K562 (cell line): ENCODE data around the gene IL36RN. TPM values are rescaled to one million over a fixed set of nuclear protein-coding genes. Genes with fewer than 3 reads are reported as not detected.

Experiments
- CHD2 ChIP-seq: IDR thresholded peaks from 2 replicates; pipeline ENCODE4 v1.6.1; 2011; ENCODE audit warnings: low read depth, low read length
- HDAC8 ChIP-seq: fragments of 450-650 bp; IDR thresholded peaks from 2 replicates; pipeline ENCODE4 v1.6.1; 2016; ENCODE audit warnings: mild to moderate bottlenecking, missing genetic modification characterization, moderate library complexity, missing compliant biosample characterization
- ZBTB8A ChIP-seq: fragments of 450-650 bp; IDR thresholded peaks from 2 replicates; pipeline ENCODE4 v1.6.1; 2018; ENCODE audit warnings: mild to moderate bottlenecking, moderate library complexity; ENCODE audit not compliant: partially characterized antibody
- polyA plus RNA-seq, 8 experiments: library from polyadenylated mRNA; depleted of rRNA in 4 of 8; stranded (reverse) in 5 of 8; unstranded in 3 of 8; fragments of >200 nt; fragmentation: Nextera tagmentation in 2 of 8; fragmentation: Illumina TruSeq in 1 of 8; extraction: Ambion mirVana in 2 of 8; extraction: Trizol in 1 of 8; gene quantifications; 2 replicates each; pipeline versions ENCODE4 v1.2.1 to v1.2.3, GENCODE V29; 2011 to 2014; ENCODE audit warnings: inconsistent platforms in 1 of 8, missing spikeins in 1 of 8
- total RNA-seq, 7 experiments: library from RNA; depleted of rRNA in 6 of 7; stranded (reverse); fragments of >200 nt in 6 of 7; fragmentation: Illumina TruSeq in 2 of 7; extraction: Trizol in 2 of 7; gene quantifications; 2 replicates each; pipeline versions ENCODE4 v1.2.1 to v1.2.3, GENCODE V29; 2011 to 2021; ENCODE audit warnings: low replicate concordance in 1 of 7
- TF ChIP-seq, protein P1 (sequence below), 2 experiments: fragments of 450-650 bp; formaldehyde crosslinking in 1 of 2; IDR thresholded peaks; 2 replicates each; pipeline versions ENCODE4 v1.4.0 to v1.6.1; 2014 to 2020; ENCODE audit warnings: mild to moderate bottlenecking in 2 of 2, borderline replicate concordance in 1 of 2, low read depth in 1 of 2
- TF ChIP-seq, protein P2 (sequence below), 2 experiments: fragments of 150-350 bp in 1 of 2; IDR thresholded peaks; 2 replicates each; pipeline ENCODE4 v1.6.1; 2012 to 2016; ENCODE audit warnings: low read depth in 2 of 2, low read length in 2 of 2, mild to moderate bottlenecking in 1 of 2, moderate library complexity in 1 of 2
- TF ChIP-seq, protein P3 (sequence below): sonication (generic); formaldehyde crosslinking; IDR thresholded peaks from 2 replicates; pipeline ENCODE4 v1.8.0; 2022; ENCODE audit warnings: missing genetic modification reagents, mild to moderate bottlenecking, borderline replicate concordance
- TF ChIP-seq, protein P4 (sequence below): fragments of 200-800 bp; sonication (Bioruptor generic); IDR thresholded peaks from 2 replicates; pipeline ENCODE4 v1.6.1; 2017; ENCODE audit warnings: missing genetic modification characterization, missing compliant biosample characterization
- TF ChIP-seq, protein P5 (sequence below): fragments of 250-450 bp; sonication (Bioruptor Pico); IDR thresholded peaks from 2 replicates; pipeline ENCODE4 v1.4.0; 2020; ENCODE audit warnings: mild to moderate bottlenecking, moderate library complexity, borderline replicate concordance

Gene IL36RN
- total and polyA plus RNA-seq, 9 of the 15 experiments (the other 6 are each of a cell fraction or from before 2014, with no cell fraction given): not detected

DNA sequence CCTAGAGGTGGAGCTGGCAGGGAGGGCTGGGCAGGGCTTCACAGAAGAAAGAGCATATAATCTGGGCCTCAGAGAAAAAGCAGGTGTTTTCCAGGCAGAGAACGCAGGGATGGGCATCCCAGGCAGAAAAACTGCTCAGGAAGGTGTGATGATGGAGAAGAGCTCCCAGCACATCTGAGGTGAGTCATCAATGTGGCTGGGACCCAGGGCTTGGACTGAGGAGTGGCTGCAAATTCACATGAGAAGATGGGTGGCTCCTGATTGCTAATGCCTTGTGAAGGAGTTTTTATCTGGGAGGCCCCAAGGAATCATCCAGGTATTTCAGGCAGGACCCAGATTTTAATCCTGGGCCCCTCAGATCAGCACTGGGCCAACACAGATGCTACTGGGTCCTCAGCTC, 18.9 kb downstream of the IL36RN start (continued):
- TF ChIP-seq, protein P1, sequence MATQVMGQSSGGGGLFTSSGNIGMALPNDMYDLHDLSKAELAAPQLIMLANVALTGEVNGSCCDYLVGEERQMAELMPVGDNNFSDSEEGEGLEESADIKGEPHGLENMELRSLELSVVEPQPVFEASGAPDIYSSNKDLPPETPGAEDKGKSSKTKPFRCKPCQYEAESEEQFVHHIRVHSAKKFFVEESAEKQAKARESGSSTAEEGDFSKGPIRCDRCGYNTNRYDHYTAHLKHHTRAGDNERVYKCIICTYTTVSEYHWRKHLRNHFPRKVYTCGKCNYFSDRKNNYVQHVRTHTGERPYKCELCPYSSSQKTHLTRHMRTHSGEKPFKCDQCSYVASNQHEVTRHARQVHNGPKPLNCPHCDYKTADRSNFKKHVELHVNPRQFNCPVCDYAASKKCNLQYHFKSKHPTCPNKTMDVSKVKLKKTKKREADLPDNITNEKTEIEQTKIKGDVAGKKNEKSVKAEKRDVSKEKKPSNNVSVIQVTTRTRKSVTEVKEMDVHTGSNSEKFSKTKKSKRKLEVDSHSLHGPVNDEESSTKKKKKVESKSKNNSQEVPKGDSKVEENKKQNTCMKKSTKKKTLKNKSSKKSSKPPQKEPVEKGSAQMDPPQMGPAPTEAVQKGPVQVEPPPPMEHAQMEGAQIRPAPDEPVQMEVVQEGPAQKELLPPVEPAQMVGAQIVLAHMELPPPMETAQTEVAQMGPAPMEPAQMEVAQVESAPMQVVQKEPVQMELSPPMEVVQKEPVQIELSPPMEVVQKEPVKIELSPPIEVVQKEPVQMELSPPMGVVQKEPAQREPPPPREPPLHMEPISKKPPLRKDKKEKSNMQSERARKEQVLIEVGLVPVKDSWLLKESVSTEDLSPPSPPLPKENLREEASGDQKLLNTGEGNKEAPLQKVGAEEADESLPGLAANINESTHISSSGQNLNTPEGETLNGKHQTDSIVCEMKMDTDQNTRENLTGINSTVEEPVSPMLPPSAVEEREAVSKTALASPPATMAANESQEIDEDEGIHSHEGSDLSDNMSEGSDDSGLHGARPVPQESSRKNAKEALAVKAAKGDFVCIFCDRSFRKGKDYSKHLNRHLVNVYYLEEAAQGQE (IDR thresholded peaks at IDR 0.05; ENCODE audit: borderline replicate concordance): no peak
- TF ChIP-seq, protein P1 (CRISPR knock-in tag; IDR thresholded peaks at IDR 0.05; ENCODE audit: low read depth): no peak
- TF ChIP-seq HDAC8 (tag) (no peak), CHD2 (no peak), ZBTB8A (no peak)
- TF ChIP-seq, protein P2, sequence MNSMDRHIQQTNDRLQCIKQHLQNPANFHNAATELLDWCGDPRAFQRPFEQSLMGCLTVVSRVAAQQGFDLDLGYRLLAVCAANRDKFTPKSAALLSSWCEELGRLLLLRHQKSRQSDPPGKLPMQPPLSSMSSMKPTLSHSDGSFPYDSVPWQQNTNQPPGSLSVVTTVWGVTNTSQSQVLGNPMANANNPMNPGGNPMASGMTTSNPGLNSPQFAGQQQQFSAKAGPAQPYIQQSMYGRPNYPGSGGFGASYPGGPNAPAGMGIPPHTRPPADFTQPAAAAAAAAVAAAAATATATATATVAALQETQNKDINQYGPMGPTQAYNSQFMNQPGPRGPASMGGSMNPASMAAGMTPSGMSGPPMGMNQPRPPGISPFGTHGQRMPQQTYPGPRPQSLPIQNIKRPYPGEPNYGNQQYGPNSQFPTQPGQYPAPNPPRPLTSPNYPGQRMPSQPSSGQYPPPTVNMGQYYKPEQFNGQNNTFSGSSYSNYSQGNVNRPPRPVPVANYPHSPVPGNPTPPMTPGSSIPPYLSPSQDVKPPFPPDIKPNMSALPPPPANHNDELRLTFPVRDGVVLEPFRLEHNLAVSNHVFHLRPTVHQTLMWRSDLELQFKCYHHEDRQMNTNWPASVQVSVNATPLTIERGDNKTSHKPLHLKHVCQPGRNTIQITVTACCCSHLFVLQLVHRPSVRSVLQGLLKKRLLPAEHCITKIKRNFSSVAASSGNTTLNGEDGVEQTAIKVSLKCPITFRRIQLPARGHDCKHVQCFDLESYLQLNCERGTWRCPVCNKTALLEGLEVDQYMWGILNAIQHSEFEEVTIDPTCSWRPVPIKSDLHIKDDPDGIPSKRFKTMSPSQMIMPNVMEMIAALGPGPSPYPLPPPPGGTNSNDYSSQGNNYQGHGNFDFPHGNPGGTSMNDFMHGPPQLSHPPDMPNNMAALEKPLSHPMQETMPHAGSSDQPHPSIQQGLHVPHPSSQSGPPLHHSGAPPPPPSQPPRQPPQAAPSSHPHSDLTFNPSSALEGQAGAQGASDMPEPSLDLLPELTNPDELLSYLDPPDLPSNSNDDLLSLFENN (IDR thresholded peaks at IDR 0.05; ENCODE audit: low read depth in 2 of 2, low read length in 2 of 2): no peak
- TF ChIP-seq, protein P3, sequence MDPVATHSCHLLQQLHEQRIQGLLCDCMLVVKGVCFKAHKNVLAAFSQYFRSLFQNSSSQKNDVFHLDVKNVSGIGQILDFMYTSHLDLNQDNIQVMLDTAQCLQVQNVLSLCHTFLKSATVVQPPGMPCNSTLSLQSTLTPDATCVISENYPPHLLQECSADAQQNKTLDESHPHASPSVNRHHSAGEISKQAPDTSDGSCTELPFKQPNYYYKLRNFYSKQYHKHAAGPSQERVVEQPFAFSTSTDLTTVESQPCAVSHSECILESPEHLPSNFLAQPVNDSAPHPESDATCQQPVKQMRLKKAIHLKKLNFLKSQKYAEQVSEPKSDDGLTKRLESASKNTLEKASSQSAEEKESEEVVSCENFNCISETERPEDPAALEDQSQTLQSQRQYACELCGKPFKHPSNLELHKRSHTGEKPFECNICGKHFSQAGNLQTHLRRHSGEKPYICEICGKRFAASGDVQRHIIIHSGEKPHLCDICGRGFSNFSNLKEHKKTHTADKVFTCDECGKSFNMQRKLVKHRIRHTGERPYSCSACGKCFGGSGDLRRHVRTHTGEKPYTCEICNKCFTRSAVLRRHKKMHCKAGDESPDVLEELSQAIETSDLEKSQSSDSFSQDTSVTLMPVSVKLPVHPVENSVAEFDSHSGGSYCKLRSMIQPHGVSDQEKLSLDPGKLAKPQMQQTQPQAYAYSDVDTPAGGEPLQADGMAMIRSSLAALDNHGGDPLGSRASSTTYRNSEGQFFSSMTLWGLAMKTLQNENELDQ (CRISPR knock-in tag): no peak
- TF ChIP-seq, protein P4, sequence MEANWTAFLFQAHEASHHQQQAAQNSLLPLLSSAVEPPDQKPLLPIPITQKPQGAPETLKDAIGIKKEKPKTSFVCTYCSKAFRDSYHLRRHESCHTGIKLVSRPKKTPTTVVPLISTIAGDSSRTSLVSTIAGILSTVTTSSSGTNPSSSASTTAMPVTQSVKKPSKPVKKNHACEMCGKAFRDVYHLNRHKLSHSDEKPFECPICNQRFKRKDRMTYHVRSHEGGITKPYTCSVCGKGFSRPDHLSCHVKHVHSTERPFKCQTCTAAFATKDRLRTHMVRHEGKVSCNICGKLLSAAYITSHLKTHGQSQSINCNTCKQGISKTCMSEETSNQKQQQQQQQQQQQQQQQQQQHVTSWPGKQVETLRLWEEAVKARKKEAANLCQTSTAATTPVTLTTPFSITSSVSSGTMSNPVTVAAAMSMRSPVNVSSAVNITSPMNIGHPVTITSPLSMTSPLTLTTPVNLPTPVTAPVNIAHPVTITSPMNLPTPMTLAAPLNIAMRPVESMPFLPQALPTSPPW (CRISPR knock-in tag): no peak
- TF ChIP-seq, protein P5, sequence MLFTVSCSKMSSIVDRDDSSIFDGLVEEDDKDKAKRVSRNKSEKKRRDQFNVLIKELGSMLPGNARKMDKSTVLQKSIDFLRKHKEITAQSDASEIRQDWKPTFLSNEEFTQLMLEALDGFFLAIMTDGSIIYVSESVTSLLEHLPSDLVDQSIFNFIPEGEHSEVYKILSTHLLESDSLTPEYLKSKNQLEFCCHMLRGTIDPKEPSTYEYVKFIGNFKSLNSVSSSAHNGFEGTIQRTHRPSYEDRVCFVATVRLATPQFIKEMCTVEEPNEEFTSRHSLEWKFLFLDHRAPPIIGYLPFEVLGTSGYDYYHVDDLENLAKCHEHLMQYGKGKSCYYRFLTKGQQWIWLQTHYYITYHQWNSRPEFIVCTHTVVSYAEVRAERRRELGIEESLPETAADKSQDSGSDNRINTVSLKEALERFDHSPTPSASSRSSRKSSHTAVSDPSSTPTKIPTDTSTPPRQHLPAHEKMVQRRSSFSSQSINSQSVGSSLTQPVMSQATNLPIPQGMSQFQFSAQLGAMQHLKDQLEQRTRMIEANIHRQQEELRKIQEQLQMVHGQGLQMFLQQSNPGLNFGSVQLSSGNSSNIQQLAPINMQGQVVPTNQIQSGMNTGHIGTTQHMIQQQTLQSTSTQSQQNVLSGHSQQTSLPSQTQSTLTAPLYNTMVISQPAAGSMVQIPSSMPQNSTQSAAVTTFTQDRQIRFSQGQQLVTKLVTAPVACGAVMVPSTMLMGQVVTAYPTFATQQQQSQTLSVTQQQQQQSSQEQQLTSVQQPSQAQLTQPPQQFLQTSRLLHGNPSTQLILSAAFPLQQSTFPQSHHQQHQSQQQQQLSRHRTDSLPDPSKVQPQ: no peak
